ENCODE results near the gene TRIM46. TPM values are rescaled to one million over a fixed set of nuclear protein-coding genes. Genes with fewer than 3 reads are reported as not detected.

Gene TRIM46
- total RNA-seq, 1 experiment from 2014 or later: 3.8 TPM

DNA sequence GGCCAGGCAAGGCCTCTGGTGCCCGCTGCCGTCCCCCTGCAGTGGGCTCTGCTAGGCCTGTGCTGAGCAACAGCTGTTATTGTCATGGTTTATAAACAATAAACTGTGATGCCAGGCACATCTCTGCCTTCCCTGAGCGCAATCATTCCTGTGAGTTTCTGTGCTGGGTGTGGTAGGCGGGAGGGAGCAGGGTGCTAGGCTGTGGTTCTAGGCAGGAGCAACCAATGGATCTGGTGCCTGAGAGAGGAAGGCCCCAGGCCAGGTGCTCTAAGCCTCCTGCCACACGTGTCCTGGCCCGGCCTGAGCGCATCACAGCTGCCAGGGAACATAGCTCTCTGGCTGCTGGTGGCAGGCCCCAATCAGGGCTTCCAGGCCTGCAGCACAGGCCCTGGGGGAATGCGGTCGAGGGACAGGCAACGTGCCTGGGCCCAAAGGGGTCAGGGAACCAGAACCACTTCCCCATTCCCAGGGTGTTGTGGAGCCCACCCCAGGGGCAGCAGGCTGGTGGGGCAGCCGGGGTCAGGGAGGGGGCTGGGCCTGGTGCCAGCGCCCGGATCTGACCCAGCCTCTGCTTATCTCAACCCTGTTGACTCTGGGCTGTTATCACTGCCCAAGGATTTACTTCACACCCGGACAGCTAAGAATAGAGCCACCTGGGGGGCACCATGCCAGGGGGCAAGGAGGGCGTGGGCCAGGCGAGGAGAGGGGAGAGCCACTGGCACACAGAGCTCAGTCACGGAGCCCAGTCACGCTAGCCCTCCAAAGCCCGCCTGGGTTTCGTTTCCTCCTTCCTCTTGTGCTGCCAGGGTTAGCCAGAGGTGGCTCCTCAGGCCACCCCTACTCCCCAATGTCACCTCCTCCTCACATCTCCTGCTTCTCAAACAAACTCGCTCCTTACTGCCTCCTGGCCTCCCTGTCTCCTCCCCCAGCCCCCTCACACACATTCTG, 11.5 kb downstream of the TRIM46 start (continued):
- TF ChIP-seq ATF3 (IDR thresholded peaks at IDR 0.05) (no peak), ELF1 (IDR thresholded peaks at IDR 0.05; ENCODE audit: borderline replicate concordance, low read depth) (no peak), YY1 (IDR thresholded peaks at IDR 0.05; ENCODE audit: extremely low read depth, insufficient replicate concordance, low read depth, low read length) (no peak)

GRCh38 chr1:155185783-155186066, 12.1 kb downstream of the TRIM46 start:
- Histone ChIP-seq H3K4me3 (replicated peaks in 1 of 2; ENCODE audit: low read depth in 1 of 2, low read length in 2 of 2) (no peak overlapping the region), H2AFZ (ENCODE audit: low read depth, low read length, poor library complexity, severe bottlenecking) (no peak overlapping the region), H3K4me2 (ENCODE audit: low read length) (no peak overlapping the region), H3K27me3 (ENCODE audit: insufficient read depth, low read length) (no peaks in the 10 kb centered on the region), H3K9me2 (ENCODE audit: insufficient read depth) (no peaks in the 10 kb centered on the region), H3K79me2 (ENCODE audit: insufficient read depth, low read length) (no peaks in the 10 kb centered on the region), H3K9me3 (ENCODE audit: control insufficient read depth in 1 of 2, insufficient read depth in 1 of 2, low read depth in 1 of 2, low read length in 2 of 2) (no peaks in the 10 kb centered on the region), H3K4me1 (ENCODE audit: control insufficient read depth in 1 of 2, insufficient read depth in 2 of 2, low read length in 2 of 2) (no peaks in the 10 kb centered on the region; a peak in 2 of 4 replicates), H3K27ac (ENCODE audit: low read depth, low read length) (no peak overlapping the region), H3K36me3 (ENCODE audit: control insufficient read depth in 1 of 2, insufficient read depth in 2 of 2, low read length in 2 of 2) (no peaks in the 10 kb centered on the region), H3K9ac (ENCODE audit: low read length) (no peak overlapping the region), H4K20me1 (ENCODE audit: insufficient read depth) (no peaks in the 10 kb centered on the region)
- ChIA-PET CTCF (interaction anchor here (2.4 kb wide), 1 partner anchor 13 kb away, joined by 9 read pairs; the partner anchor contains the start of gene KRTCAP2), RAD21 (ENCODE audit: low non-redundant PET in 1 of 2, low total read pairs in 2 of 2, uncharacterized antibody in 2 of 2, unreplicated experiment in 2 of 2) (no interaction called here), POLR2A (interaction anchor here (2.6 kb wide), 1 partner anchor 8 kb away, joined by 11 read pairs; no protein-coding TSS in a partner anchor)
- TF ChIP-seq ELF1 (IDR thresholded peaks at IDR 0.05; ENCODE audit: borderline replicate concordance, low read depth) (no peak), POLR2A (IDR thresholded peaks at IDR 0.05; ENCODE audit: borderline replicate concordance, extremely low read depth, insufficient read depth, insufficient read length) (no peak), YY1 (IDR thresholded peaks at IDR 0.05; ENCODE audit: extremely low read depth, insufficient replicate concordance, low read depth, low read length) (no peak), EGR1 (IDR thresholded peaks at IDR 0.05; ENCODE audit: low read depth) (no peak), EZH2phosphoT487 (IDR thresholded peaks at IDR 0.05; ENCODE audit: borderline replicate concordance) (no peak), EZH2 (IDR thresholded peaks at IDR 0.05) (no peak)
- TF ChIP-seq, protein P1, sequence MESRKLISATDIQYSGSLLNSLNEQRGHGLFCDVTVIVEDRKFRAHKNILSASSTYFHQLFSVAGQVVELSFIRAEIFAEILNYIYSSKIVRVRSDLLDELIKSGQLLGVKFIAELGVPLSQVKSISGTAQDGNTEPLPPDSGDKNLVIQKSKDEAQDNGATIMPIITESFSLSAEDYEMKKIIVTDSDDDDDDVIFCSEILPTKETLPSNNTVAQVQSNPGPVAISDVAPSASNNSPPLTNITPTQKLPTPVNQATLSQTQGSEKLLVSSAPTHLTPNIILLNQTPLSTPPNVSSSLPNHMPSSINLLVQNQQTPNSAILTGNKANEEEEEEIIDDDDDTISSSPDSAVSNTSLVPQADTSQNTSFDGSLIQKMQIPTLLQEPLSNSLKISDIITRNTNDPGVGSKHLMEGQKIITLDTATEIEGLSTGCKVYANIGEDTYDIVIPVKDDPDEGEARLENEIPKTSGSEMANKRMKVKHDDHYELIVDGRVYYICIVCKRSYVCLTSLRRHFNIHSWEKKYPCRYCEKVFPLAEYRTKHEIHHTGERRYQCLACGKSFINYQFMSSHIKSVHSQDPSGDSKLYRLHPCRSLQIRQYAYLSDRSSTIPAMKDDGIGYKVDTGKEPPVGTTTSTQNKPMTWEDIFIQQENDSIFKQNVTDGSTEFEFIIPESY (IDR thresholded peaks at IDR 0.05; ENCODE audit: extremely low read depth, insufficient replicate concordance, low read length): no peak
- BruUV-seq (replicated peaks): no TSS peak
- ATAC-seq: no peak
- intact Hi-C loops (cut with micrococcal nuclease): no loop called here
- DNase-seq (ENCODE audit: low read depth, low spot score): no peak
